Bronchial epithelial cell (primary cell): ENCODE measurements around the gene SLC35E2B. TPM values are rescaled to one million over a fixed set of nuclear protein-coding genes. Genes with fewer than 3 reads are reported as not detected.
"Not testable (repeated sequence)": the region's sequence is repeated elsewhere in the genome, so short reads cannot be mapped to it uniquely, and the experiment has no call there.

ENCODE experiments used
- DNase-seq: peaks from one replicate; pipeline ENCODE4 v3.0.0-alpha.2; 2010; ENCODE audit warnings: low read depth
- FAIRE-seq: peaks from 2 replicates; lab custom pipeline; 2011; peaks lifted over from hg19 to GRCh38; lab: Jason Lieb, UNC
- H3K27me3 ChIP-seq: 2 replicates; pipeline ENCODE4 v1.5.1; 2011; ENCODE audit warnings: low read length; ENCODE audit not compliant: control insufficient read depth, insufficient read depth
- H3K36me3 ChIP-seq: 2 replicates; pipeline ENCODE4 v1.5.1; 2011; ENCODE audit warnings: low read length; ENCODE audit not compliant: control insufficient read depth, insufficient read depth
- H3K4me3 ChIP-seq: 2 replicates; pipeline ENCODE4 v1.5.1; 2011; ENCODE audit warnings: mild to moderate bottlenecking, low read depth, low read length, control low read depth
- CTCF ChIP-seq: IDR thresholded peaks from 2 replicates; pipeline ENCODE4 v1.5.1; 2011; ENCODE audit warnings: mild to moderate bottlenecking, moderate library complexity, low read length, control low read depth, inconsistent platforms; ENCODE audit not compliant: insufficient read depth, severe bottlenecking
- total RNA-seq: library from RNA; depleted of rRNA; stranded (reverse); fragments of >200 nt; gene quantifications from 2 replicates; pipeline ENCODE4 v1.2.1, GENCODE V29; 2014

SLC35E2B gene
- total RNA-seq, 1 donor from 2014 or later: 14.0 TPM

GRCh38 chr1:1639368-1639767 is 53.2 kb downstream of the SLC35E2B start:
- H3K4me3 ChIP-seq, FAIRE-seq, H3K36me3 ChIP-seq, DNase-seq, H3K27me3 ChIP-seq: not testable (repeated sequence)

GRCh38 chr1:1638528-1638927 is 54.1 kb downstream of the SLC35E2B start:
- not testable (repeated sequence) for H3K27me3 ChIP-seq, H3K36me3 ChIP-seq, FAIRE-seq, H3K4me3 ChIP-seq, DNase-seq

- H3K27me3 ChIP-seq, FAIRE-seq, DNase-seq, H3K36me3 ChIP-seq, H3K4me3 ChIP-seq: not testable (repeated sequence)
Measured at GRCh38 chr1:1637479-1637875, 55.1 kb downstream of the SLC35E2B start.

GRCh38 chr1:1636621-1637478 is 55.7 kb downstream of the SLC35E2B start:
- peak; percentile 55 for FAIRE-seq
- DNase-seq, H3K27me3 ChIP-seq, H3K4me3 ChIP-seq, H3K36me3 ChIP-seq: not testable (repeated sequence)

- H3K4me3 ChIP-seq, DNase-seq, H3K27me3 ChIP-seq, H3K36me3 ChIP-seq: not testable (repeated sequence)
- FAIRE-seq: peak; percentile 90
Measured at GRCh38 chr1:1634613-1635012, 58.0 kb downstream of the SLC35E2B start.

GRCh38 chr1:1633409-1633808 is 59.2 kb downstream of the SLC35E2B start:
- H3K27me3 ChIP-seq, H3K4me3 ChIP-seq, DNase-seq, H3K36me3 ChIP-seq, FAIRE-seq: not testable (repeated sequence)

GRCh38 chr1:1631782-1632420 is 60.7 kb downstream of the SLC35E2B start, which contains the start of gene MMP23B:
Gene MMP23B, plus strand, starts transcription at chr1:1632173. Its CDS starts 46 bp downstream, at chr1:1632219.
- Histone ChIP-seq H3K4me3 (no peak within 1 kb of the TSS), H3K36me3 (peaks cover 1% of the 10 kb centered on the region), H3K27me3 (peaks cover 8% of the 10 kb centered on the region)
- FAIRE-seq (no peak), DNase-seq (no peak)
- TF ChIP-seq CTCF: no peak

GRCh38 chr1:1630965-1631781 is 61.4 kb downstream of the SLC35E2B start:
- Histone ChIP-seq H3K27me3 (peaks cover 8% of the 10 kb centered on the region), H3K36me3 (peaks cover 1% of the 10 kb centered on the region), H3K4me3 (no peak overlapping the region)
- no peak for DNase-seq
- no peak for TF ChIP-seq CTCF
- no peak for FAIRE-seq
